ENCODE results near the gene AGER. TPM values are rescaled to one million over a fixed set of nuclear protein-coding genes. Genes with fewer than 3 reads are reported as not detected.
"Not testable (repeated sequence)": the region's sequence is repeated elsewhere in the genome, so short reads cannot be mapped to it uniquely, and the experiment has no call there.

AGER gene
- total RNA-seq, 2 experiments from 2014 or later: 15.6 to 17.0 TPM

GRCh38 chr6:32147401-32148132 is 36.5 kb downstream of the AGER start:
- H3K27me3 Mint-ChIP-seq (ENCODE audit: low read depth): peaks cover 8% of the 10 kb centered on the region
- H3K36me3 Mint-ChIP-seq (ENCODE audit: low read depth): no peaks in the 10 kb centered on the region
- no peaks in the 10 kb centered on the region for H3K9me3 Mint-ChIP-seq
- H3K4me1 Mint-ChIP-seq (ENCODE audit: low read depth): peaks cover 35% of the 10 kb centered on the region
- CTCF ChIA-PET: interaction anchor here (1.3 kb wide), 1 partner anchor 99 kb away, joined by 4 read pairs; no protein-coding TSS in a partner anchor
- no peak for DNase-seq
- H3K4me3 Mint-ChIP-seq: no peak overlapping the region
- H3K27ac Mint-ChIP-seq: no peak overlapping the region
- intact Hi-C loops (cut with micrococcal nuclease): loop anchor here (1.0 kb wide), 1 partner anchor 17 kb away; the partner anchor contains the start of gene FKBPL

- peaks cover 28% of the 10 kb centered on the region for H3K4me1 Mint-ChIP-seq (ENCODE audit: low read depth)
- intact Hi-C loops (cut with micrococcal nuclease): no loop called here
- peak overlapping the region; percentile 2 for H3K27ac Mint-ChIP-seq
- no peaks in the 10 kb centered on the region for H3K36me3 Mint-ChIP-seq (ENCODE audit: low read depth)
- DNase-seq: no peak
- peaks cover 8% of the 10 kb centered on the region for H3K27me3 Mint-ChIP-seq (ENCODE audit: low read depth)
- H3K9me3 Mint-ChIP-seq: no peaks in the 10 kb centered on the region
- no peak overlapping the region for H3K4me3 Mint-ChIP-seq
- CTCF ChIA-PET: interaction anchor here (0.6 to 1.3 kb wide), 2 partner anchors 100 to 1066 kb away, joined by 4 to 5 read pairs; no protein-coding TSS in a partner anchor
Observed at GRCh38 chr6:32146687-32147086, 37.4 kb downstream of the AGER start.

DNA sequence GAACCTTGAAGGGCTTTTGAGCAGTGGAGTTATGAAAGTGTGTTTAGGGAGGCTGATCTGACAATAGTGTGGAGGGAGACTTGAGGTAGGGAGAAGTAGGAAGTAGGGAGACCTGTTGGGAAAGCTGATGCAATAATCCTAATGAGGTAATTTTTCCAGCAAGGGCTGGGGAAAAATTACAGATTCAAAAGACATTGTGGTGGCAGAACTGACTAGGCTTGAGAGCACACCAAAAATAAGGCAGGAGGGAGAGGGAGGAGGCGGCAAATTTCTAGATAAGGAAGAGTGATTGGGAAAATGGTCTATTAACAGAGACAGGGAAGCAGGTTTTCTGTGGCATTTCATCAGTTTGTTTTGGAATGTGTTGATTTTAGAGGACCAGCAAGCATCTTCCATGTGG is 37.8 kb downstream of the AGER start:
- CTCF ChIA-PET: no interaction called here
- Mint-ChIP-seq H3K27ac (no peak overlapping the region), H3K36me3 (ENCODE audit: low read depth) (no peaks in the 10 kb centered on the region), H3K9me3 (no peaks in the 10 kb centered on the region), H3K4me3 (no peak overlapping the region), H3K27me3 (ENCODE audit: low read depth) (peaks cover 8% of the 10 kb centered on the region), H3K4me1 (ENCODE audit: low read depth) (peaks cover 25% of the 10 kb centered on the region)
- intact Hi-C loops (cut with micrococcal nuclease): no loop called here
- DNase-seq: no peak

- peaks cover 13% of the 10 kb centered on the region for H3K4me1 Mint-ChIP-seq (ENCODE audit: low read depth)
- CTCF ChIA-PET; intact Hi-C loops (cut with micrococcal nuclease): not testable (repeated sequence)
Observed at GRCh38 chr6:32144238-32144637, 39.8 kb downstream of the AGER start.

DNA sequence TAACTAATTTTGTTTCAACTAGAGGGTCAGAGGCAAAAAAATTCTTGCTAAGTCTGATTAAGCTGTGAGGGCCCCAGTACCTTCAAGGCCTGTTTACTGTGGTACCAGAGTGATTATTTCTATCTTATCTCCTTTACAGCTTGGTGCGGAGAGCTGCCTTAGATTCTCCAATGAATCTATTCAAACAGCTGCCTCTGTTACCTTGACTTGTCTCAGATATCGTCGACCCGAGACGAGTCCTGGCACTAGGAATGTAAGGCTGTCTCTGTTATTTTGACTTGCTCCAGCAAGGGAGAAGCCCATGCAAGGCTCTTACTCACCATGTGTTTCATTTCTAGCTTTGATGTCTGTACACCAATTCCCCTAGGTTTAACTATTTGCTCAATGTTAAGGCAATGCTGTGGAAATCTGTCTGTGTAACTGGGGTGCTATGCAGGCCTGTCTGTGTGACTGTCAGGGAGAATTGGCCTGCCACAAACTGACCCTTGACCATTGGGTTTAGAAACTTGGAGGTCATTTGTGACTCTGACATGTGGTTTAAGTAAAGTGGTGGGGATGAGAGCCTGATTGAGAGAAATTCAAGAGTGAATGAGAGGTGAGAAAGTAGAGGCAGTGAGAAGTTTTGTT is 43.5 kb downstream of the AGER start:
- Mint-ChIP-seq H3K36me3 (ENCODE audit: low read depth) (no peaks in the 10 kb centered on the region), H3K4me3 (no peak overlapping the region), H3K9me3 (no peaks in the 10 kb centered on the region), H3K27me3 (ENCODE audit: low read depth) (no peaks in the 10 kb centered on the region), H3K27ac (no peak overlapping the region), H3K4me1 (ENCODE audit: low read depth) (no peaks in the 10 kb centered on the region)
- intact Hi-C loops (cut with micrococcal nuclease): no loop called here
- DNase-seq: no peak
- CTCF ChIA-PET: no interaction called here

More at GRCh38 chr6:32144238-32144637, 39.8 kb downstream of the AGER start:
- H3K27ac Mint-ChIP-seq; H3K27me3 Mint-ChIP-seq (ENCODE audit: low read depth); H3K4me3 Mint-ChIP-seq; DNase-seq; H3K36me3 Mint-ChIP-seq (ENCODE audit: low read depth); H3K9me3 Mint-ChIP-seq: not testable (repeated sequence)

DNA sequence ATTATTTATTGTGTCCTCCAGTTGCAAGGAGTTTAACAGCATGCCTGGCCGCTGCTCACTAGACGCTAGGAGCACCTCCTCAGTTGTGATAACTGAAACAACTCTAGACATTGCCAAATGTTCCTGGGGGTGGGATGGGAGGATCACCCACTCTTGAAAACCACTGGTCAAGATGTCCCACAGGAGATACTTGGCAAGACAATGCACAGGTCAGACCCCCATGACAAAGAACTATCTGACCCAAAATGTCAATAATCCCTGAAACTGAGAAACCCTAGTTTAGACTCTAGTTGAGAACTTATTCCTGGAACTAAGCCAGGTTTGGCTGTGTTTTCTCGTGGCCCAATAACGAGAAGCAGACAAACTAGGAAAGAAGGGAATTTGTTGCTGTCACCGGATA is 44.5 kb downstream of the AGER start:
- no peaks in the 10 kb centered on the region for H3K36me3 Mint-ChIP-seq (ENCODE audit: low read depth)
- H3K9me3 Mint-ChIP-seq: no peaks in the 10 kb centered on the region
- H3K27me3 Mint-ChIP-seq (ENCODE audit: low read depth): no peaks in the 10 kb centered on the region
- H3K4me1 Mint-ChIP-seq (ENCODE audit: low read depth): no peaks in the 10 kb centered on the region
- CTCF ChIA-PET: interaction anchor here (0.7 kb wide), 1 partner anchor 31 kb away, joined by 3 read pairs; no protein-coding TSS in a partner anchor
- no peak for DNase-seq
- H3K27ac Mint-ChIP-seq: no peak overlapping the region
- H3K4me3 Mint-ChIP-seq: no peak overlapping the region
- intact Hi-C loops (cut with micrococcal nuclease): no loop called here

DNA sequence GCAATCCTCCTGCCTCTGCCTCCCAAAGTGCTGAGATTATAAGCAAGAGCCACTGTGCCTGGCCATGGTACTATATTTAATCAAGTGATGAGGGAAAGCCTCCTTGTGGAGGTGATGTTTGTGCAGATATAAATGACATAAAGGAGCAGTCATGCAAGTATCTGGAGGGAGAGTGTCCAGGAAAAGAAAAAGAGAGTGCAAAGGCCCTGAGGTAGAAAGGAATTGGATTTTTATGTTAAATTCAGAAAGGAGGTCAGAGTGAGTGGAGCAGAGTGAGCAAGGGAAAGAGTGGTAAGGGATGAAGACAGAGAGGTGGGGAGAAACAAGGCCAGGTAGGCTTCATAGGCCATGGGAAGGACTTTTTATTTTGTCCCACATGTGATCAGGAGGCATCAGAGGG is 46.6 kb downstream of the AGER start:
- DNase-seq: no peak
- intact Hi-C loops (cut with micrococcal nuclease): no loop called here
- Mint-ChIP-seq H3K36me3 (ENCODE audit: low read depth) (no peaks in the 10 kb centered on the region), H3K4me3 (no peak overlapping the region), H3K27ac (no peak overlapping the region), H3K27me3 (ENCODE audit: low read depth) (no peaks in the 10 kb centered on the region), H3K9me3 (no peaks in the 10 kb centered on the region), H3K4me1 (ENCODE audit: low read depth) (no peaks in the 10 kb centered on the region)
- CTCF ChIA-PET: no interaction called here

DNA sequence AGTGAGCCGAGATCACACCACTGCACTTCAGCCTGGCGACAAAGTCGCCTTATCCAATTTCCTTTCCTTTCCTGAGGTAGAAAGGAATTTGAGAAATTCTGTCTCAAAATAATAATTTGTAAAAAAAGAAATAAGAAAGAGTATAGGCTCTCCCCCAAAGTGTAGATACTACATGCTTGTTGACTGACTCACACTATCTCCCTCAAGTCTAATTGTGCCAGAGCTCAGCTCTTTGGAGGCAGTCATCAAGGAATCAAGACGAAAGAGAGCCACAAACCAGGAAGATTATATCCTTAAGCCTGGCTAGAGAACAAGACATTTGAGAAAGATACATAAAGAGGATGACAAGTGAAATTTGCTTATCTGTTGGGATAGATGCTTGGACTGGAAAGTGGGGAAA is 50.3 kb downstream of the AGER start:
- Mint-ChIP-seq H3K4me1 (ENCODE audit: low read depth) (peaks cover 15% of the 10 kb centered on the region), H3K27me3 (ENCODE audit: low read depth) (no peaks in the 10 kb centered on the region), H3K36me3 (ENCODE audit: low read depth) (no peaks in the 10 kb centered on the region), H3K27ac (no peak overlapping the region), H3K4me3 (no peak overlapping the region), H3K9me3 (no peaks in the 10 kb centered on the region)
- CTCF ChIA-PET: no interaction called here
- intact Hi-C loops (cut with micrococcal nuclease): no loop called here
- DNase-seq: no peak

- peaks cover 2% of the 10 kb centered on the region for H3K36me3 Mint-ChIP-seq (ENCODE audit: low read depth)
- CTCF ChIA-PET: no interaction called here
- H3K27ac Mint-ChIP-seq: no peak overlapping the region
- no peak overlapping the region for H3K4me3 Mint-ChIP-seq
- intact Hi-C loops (cut with micrococcal nuclease): no loop called here
- no peaks in the 10 kb centered on the region for H3K27me3 Mint-ChIP-seq (ENCODE audit: low read depth)
- peaks cover 25% of the 10 kb centered on the region for H3K4me1 Mint-ChIP-seq (ENCODE audit: low read depth)
- no peaks in the 10 kb centered on the region for H3K9me3 Mint-ChIP-seq
- DNase-seq: no peak
Observed at GRCh38 chr6:32132110-32132509, 51.9 kb downstream of the AGER start.

DNA sequence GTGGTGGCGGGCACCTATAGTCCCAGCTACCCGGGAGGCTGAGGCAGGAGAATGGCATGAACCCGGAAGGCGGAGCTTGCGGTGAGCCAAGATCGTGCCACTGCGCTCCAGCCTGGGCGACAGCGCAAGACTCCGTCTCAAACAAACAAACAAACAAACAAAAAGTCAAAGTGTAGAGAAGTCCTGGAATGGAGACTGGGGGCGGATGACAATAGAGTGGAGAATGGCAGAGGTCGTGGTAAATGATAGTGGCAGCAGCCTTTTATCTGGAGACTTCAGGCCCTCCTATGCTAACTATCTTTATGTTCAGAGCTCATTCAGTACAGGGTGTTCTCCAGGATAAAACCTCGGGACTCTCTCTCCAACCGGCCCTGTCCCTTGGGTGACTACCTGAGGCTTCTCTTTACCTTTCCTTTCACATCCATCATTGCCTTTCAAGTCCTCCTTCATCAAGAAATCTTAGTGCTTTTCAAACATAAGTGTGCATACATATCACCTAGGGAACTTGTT is 52.6 kb downstream of the AGER start:
- intact Hi-C loops (cut with micrococcal nuclease): no loop called here
- Mint-ChIP-seq H3K9me3 (no peaks in the 10 kb centered on the region), H3K4me3 (peak overlapping the region; percentile 39), H3K4me1 (ENCODE audit: low read depth) (peaks cover 32% of the 10 kb centered on the region), H3K27ac (no peak overlapping the region), H3K36me3 (ENCODE audit: low read depth) (peaks cover 5% of the 10 kb centered on the region), H3K27me3 (ENCODE audit: low read depth) (no peaks in the 10 kb centered on the region)
- no peak for DNase-seq
- CTCF ChIA-PET: interaction anchor here (0.6 to 1.0 kb wide), 2 partner anchors 27 to 732 kb away, joined by 3 read pairs; no protein-coding TSS in a partner anchor

Data from activated naive CD4-positive, alpha-beta T cell treated with anti-CD3 and anti-CD28 coated beads for 36 hours (primary cell).